K562 (cell line): ENCODE data around the gene PODNL1. TPM values are rescaled to one million over a fixed set of nuclear protein-coding genes. Genes with fewer than 3 reads are reported as not detected.

Experiments
- CBX1 ChIP-seq: sonication (generic); IDR thresholded peaks from 2 replicates; pipeline ENCODE4 v1.6.1; 2016; ENCODE audit warnings: antibody characterized with exemption, low read depth, mild to moderate bottlenecking
- E2F1 ChIP-seq: sonication (generic); formaldehyde crosslinking; IDR thresholded peaks from 2 replicates; pipeline ENCODE4 v1.8.1; 2023; ENCODE audit warnings: mild to moderate bottlenecking, missing genetic modification reagents, moderate library complexity
- GTF3C2 ChIP-seq: IDR thresholded peaks from 3 replicates; pipeline ENCODE4 v1.6.1; 2011; ENCODE audit warnings: borderline replicate concordance, mild to moderate bottlenecking, moderate library complexity; ENCODE audit not compliant: insufficient read length; ENCODE audit errors: extremely low read depth
- SUPT5H ChIP-seq: fragments of 450-650 bp; IDR thresholded peaks from 2 replicates; pipeline ENCODE4 v1.6.1; 2016
- ZBTB7A ChIP-seq: IDR thresholded peaks from 2 replicates; pipeline ENCODE4 v1.6.1; 2011; ENCODE audit warnings: low read depth, mild to moderate bottlenecking, low read length, moderate library complexity, borderline replicate concordance; ENCODE audit not compliant: control insufficient read depth
- ZNF24 ChIP-seq: fragments of 450-650 bp; IDR thresholded peaks from 2 replicates; pipeline ENCODE4 v1.6.1; 2016
- ZNF699 ChIP-seq: fragments of 250-450 bp; sonication (Bioruptor Pico); IDR thresholded peaks from 2 replicates; pipeline ENCODE4 v1.8.0; 2021; ENCODE audit warnings: mild to moderate bottlenecking, moderate library complexity; ENCODE audit not compliant: insufficient replicate concordance
- polyA plus RNA-seq, 8 experiments: library from polyadenylated mRNA; depleted of rRNA in 4 of 8; stranded (reverse) in 5 of 8; unstranded in 3 of 8; fragments of >200 nt; fragmentation: Nextera tagmentation in 2 of 8; fragmentation: Illumina TruSeq in 1 of 8; extraction: Ambion mirVana in 2 of 8; extraction: Trizol in 1 of 8; gene quantifications; 2 replicates each; pipeline versions ENCODE4 v1.2.1 to v1.2.3, GENCODE V29; 2011 to 2014; ENCODE audit warnings: inconsistent platforms in 1 of 8, missing spikeins in 1 of 8
- total RNA-seq, 7 experiments: library from RNA; depleted of rRNA in 6 of 7; stranded (reverse); fragments of >200 nt in 6 of 7; fragmentation: Illumina TruSeq in 2 of 7; extraction: Trizol in 2 of 7; gene quantifications; 2 replicates each; pipeline versions ENCODE4 v1.2.1 to v1.2.3, GENCODE V29; 2011 to 2021; ENCODE audit warnings: low replicate concordance in 1 of 7
- TF ChIP-seq, protein P1 (sequence below): sonication (generic); formaldehyde crosslinking; IDR thresholded peaks from 2 replicates; pipeline ENCODE4 v1.8.1; 2022; ENCODE audit warnings: missing genetic modification reagents
- TF ChIP-seq, protein P2 (sequence below): fragments of 450-650 bp; IDR thresholded peaks from 2 replicates; pipeline ENCODE4 v1.6.1; 2016; ENCODE audit warnings: mild to moderate bottlenecking, moderate library complexity

PODNL1 gene
- total and polyA plus RNA-seq, 9 of the 15 experiments (the other 6 are each of a cell fraction or from before 2014, with no cell fraction given), result 0.18 to 0.47 (median 0.23) TPM; not detected in 3

DNA sequence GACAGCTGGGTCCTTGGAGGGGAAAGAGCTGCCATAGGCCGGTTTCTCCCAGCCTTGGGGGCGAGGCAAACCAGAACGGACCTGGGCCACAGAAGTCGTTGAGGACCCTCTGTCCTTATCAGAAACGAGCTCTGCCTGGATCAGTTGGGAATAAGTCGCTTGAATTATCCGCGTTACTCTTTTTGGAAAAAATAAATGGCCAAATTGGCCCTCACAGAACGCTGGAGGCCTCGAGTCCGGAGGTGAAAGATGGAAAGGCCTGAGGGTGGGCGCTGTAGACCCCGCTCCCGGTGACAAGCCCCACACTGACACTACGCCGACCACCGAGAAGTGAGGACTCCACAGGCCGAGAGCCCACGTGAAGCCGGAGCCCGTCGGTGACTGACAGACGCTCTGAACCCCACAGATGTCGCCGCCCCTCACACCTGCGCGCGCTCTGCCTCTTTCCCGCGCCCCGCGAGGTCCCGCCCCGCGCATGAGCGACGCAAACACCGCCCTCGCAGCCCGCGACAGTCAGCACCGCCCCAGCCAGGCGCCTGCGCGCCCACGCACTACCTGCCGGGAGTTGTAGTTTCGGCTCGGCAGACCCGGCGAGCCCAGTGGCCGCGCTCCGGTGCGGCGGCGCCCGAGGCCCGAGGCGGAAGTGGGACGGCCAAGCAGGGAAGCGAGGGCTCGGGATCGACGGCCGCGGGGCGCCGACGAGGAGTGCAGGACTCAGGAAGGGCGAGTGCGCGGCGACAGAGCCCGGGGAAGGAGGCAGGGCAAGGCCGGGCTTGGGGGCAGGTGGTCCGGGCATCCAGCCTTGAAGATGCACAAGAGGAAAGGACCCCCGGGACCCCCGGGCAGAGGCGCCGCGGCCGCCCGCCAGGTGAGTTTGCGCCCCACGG, 32.3 kb downstream of the PODNL1 start, which contains the start of the genes BRME1 and CC2D1A (continued):
- TF ChIP-seq GTF3C2 (no peak), CBX1 (no peak), ZNF699 (CRISPR knock-in tag) (no peak), ZBTB7A (peak; percentile 71), ZNF24 (peak; percentile 6; the same call in 1 of the 2 replicates), E2F1 (CRISPR knock-in tag) (peak; percentile 99), SUPT5H (peak; percentile 76)
- TF ChIP-seq, protein P1, sequence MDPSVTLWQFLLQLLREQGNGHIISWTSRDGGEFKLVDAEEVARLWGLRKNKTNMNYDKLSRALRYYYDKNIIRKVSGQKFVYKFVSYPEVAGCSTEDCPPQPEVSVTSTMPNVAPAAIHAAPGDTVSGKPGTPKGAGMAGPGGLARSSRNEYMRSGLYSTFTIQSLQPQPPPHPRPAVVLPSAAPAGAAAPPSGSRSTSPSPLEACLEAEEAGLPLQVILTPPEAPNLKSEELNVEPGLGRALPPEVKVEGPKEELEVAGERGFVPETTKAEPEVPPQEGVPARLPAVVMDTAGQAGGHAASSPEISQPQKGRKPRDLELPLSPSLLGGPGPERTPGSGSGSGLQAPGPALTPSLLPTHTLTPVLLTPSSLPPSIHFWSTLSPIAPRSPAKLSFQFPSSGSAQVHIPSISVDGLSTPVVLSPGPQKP (CRISPR knock-in tag), result no peak
- TF ChIP-seq, protein P2, sequence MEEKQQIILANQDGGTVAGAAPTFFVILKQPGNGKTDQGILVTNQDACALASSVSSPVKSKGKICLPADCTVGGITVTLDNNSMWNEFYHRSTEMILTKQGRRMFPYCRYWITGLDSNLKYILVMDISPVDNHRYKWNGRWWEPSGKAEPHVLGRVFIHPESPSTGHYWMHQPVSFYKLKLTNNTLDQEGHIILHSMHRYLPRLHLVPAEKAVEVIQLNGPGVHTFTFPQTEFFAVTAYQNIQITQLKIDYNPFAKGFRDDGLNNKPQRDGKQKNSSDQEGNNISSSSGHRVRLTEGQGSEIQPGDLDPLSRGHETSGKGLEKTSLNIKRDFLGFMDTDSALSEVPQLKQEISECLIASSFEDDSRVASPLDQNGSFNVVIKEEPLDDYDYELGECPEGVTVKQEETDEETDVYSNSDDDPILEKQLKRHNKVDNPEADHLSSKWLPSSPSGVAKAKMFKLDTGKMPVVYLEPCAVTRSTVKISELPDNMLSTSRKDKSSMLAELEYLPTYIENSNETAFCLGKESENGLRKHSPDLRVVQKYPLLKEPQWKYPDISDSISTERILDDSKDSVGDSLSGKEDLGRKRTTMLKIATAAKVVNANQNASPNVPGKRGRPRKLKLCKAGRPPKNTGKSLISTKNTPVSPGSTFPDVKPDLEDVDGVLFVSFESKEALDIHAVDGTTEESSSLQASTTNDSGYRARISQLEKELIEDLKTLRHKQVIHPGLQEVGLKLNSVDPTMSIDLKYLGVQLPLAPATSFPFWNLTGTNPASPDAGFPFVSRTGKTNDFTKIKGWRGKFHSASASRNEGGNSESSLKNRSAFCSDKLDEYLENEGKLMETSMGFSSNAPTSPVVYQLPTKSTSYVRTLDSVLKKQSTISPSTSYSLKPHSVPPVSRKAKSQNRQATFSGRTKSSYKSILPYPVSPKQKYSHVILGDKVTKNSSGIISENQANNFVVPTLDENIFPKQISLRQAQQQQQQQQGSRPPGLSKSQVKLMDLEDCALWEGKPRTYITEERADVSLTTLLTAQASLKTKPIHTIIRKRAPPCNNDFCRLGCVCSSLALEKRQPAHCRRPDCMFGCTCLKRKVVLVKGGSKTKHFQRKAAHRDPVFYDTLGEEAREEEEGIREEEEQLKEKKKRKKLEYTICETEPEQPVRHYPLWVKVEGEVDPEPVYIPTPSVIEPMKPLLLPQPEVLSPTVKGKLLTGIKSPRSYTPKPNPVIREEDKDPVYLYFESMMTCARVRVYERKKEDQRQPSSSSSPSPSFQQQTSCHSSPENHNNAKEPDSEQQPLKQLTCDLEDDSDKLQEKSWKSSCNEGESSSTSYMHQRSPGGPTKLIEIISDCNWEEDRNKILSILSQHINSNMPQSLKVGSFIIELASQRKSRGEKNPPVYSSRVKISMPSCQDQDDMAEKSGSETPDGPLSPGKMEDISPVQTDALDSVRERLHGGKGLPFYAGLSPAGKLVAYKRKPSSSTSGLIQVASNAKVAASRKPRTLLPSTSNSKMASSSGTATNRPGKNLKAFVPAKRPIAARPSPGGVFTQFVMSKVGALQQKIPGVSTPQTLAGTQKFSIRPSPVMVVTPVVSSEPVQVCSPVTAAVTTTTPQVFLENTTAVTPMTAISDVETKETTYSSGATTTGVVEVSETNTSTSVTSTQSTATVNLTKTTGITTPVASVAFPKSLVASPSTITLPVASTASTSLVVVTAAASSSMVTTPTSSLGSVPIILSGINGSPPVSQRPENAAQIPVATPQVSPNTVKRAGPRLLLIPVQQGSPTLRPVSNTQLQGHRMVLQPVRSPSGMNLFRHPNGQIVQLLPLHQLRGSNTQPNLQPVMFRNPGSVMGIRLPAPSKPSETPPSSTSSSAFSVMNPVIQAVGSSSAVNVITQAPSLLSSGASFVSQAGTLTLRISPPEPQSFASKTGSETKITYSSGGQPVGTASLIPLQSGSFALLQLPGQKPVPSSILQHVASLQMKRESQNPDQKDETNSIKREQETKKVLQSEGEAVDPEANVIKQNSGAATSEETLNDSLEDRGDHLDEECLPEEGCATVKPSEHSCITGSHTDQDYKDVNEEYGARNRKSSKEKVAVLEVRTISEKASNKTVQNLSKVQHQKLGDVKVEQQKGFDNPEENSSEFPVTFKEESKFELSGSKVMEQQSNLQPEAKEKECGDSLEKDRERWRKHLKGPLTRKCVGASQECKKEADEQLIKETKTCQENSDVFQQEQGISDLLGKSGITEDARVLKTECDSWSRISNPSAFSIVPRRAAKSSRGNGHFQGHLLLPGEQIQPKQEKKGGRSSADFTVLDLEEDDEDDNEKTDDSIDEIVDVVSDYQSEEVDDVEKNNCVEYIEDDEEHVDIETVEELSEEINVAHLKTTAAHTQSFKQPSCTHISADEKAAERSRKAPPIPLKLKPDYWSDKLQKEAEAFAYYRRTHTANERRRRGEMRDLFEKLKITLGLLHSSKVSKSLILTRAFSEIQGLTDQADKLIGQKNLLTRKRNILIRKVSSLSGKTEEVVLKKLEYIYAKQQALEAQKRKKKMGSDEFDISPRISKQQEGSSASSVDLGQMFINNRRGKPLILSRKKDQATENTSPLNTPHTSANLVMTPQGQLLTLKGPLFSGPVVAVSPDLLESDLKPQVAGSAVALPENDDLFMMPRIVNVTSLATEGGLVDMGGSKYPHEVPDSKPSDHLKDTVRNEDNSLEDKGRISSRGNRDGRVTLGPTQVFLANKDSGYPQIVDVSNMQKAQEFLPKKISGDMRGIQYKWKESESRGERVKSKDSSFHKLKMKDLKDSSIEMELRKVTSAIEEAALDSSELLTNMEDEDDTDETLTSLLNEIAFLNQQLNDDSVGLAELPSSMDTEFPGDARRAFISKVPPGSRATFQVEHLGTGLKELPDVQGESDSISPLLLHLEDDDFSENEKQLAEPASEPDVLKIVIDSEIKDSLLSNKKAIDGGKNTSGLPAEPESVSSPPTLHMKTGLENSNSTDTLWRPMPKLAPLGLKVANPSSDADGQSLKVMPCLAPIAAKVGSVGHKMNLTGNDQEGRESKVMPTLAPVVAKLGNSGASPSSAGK, result peak; percentile 100
